Measurements from ENCODE around the gene HNRNPLL. TPM values are rescaled to one million over a fixed set of nuclear protein-coding genes. Genes with fewer than 3 reads are reported as not detected.
A peak's percentile ranks its signal among the peaks of the same experiment; 100 is the strongest.

Gene HNRNPLL
- total and polyA plus RNA-seq, 2 of the 13 experiments (the other 11 are each of a cell fraction or from before 2014, with no cell fraction given) = 49.4 to 103 TPM

DNA sequence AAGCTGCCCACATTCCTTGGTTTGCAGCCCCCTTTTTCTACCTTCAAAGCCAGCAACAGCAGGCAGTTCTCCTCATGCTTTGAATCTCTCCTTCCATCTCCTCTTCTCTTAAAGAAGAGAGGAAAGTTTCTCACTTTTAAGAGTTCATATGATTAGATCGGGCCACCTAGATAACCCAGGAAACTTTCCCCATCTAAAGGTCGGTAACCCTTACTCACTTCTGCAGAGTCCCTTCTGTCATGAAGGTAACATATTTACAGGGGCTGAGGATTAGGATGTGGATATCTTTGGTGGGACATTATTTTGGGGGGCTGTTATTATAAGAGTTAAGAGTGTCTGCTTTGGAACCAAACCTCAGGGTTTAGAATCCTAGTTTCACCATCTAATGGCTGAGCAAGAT lies 51.0 kb downstream of the HNRNPLL start:
- in situ Hi-C loops (cut with HindIII; ENCODE audit: extremely low pct_ligation_motif_present, low pct_unique_long_range_greater_than_20kb) (no loop called here), intact Hi-C loops (cut with micrococcal nuclease; ENCODE audit: unreplicated experiment) (no loop called here)
- Histone ChIP-seq H2AFZ (ENCODE audit: low read length) (no peak overlapping the region), H3K27ac (ENCODE audit: extremely low read length, insufficient read depth, low read length) (no peak overlapping the region), H3K36me3 (replicated peaks in 1 of 2; ENCODE audit: control insufficient read depth in 1 of 2, insufficient read depth in 2 of 2, low read length in 2 of 2) (peaks cover 0 to 2% of the 10 kb centered on the region in 2 experiments; a peak in 1 of 5 replicates), H3K4me2 (ENCODE audit: low read depth, low read length) (no peak overlapping the region), H3K4me3 (replicated peaks in 1 of 3; ENCODE audit: insufficient read depth in 1 of 3, low read depth in 2 of 3, low read length in 3 of 3) (no peak overlapping the region), H4K20me1 (ENCODE audit: insufficient read depth, low read length) (no peaks in the 10 kb centered on the region), H3K79me2 (ENCODE audit: insufficient read depth, low read length) (no peaks in the 10 kb centered on the region), H3K4me1 (ENCODE audit: insufficient read depth, low read length) (no peaks in the 10 kb centered on the region), H3K9me3 (ENCODE audit: low read length) (no peaks in the 10 kb centered on the region), H3K27me3 (ENCODE audit: control insufficient read depth in 1 of 2, insufficient read depth in 2 of 2, low read length in 2 of 2) (no peaks in the 10 kb centered on the region), H3K9ac (ENCODE audit: insufficient read depth, low read depth, low read length) (no peak overlapping the region)
- 100% methylated on average over 2 of the region's 2 CpGs for WGBS (ENCODE audit: low lambda C conversion rate)
- no peak for ATAC-seq
- TSS peak; percentile 3 for BruUV-seq (replicated peaks)
- ChIA-PET CTCF (ENCODE audit: low intra/inter-chr PET ratio, low total read pairs) (no interaction called here), POLR2A (no interaction called here)
- TF ChIP-seq RORA (CRISPR knock-in tag; IDR thresholded peaks at IDR 0.05) (no peak), POLR2G (IDR thresholded peaks at IDR 0.05; ENCODE audit: low read depth, low read length) (peak; percentile 48; the same call in 1 of the 2 replicates), RBM22 (optimal IDR thresholded peaks at IDR 0.05; ENCODE audit: low read length) (peak; percentile 57)
- no peak for DNase-seq (ENCODE audit: low spot score)
- FAIRE-seq = no peak

DNA sequence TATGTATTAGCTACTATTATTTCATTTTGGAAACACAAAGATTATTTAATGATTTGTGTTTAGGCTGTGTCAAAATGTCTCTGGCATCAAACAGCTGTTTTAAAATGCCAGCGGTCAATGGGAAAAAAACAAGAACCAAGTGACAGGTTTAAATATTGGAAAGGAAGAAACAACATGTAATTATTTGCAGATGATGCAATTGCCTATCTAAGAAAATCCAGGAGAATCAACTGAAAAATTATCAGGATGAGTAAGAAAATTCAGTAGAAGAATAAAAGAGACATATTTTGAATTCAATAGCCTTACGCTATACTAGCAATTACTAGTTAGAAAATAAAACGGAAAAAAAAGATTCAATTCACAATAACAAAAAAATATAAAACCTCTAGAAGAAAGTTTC lies 51.6 kb downstream of the HNRNPLL start:
- ChIA-PET POLR2A (no interaction called here), CTCF (ENCODE audit: low intra/inter-chr PET ratio, low total read pairs) (no interaction called here)
- Histone ChIP-seq H3K9ac (ENCODE audit: insufficient read depth, low read depth, low read length) (no peak overlapping the region), H3K36me3 (replicated peaks in 1 of 2; ENCODE audit: control insufficient read depth in 1 of 2, insufficient read depth in 2 of 2, low read length in 2 of 2) (peaks cover 0 to 2% of the 10 kb centered on the region in 2 experiments; a peak in 1 of 5 replicates), H3K79me2 (ENCODE audit: insufficient read depth, low read length) (no peaks in the 10 kb centered on the region), H3K9me3 (ENCODE audit: low read length) (no peaks in the 10 kb centered on the region), H3K4me2 (ENCODE audit: low read depth, low read length) (no peak overlapping the region), H3K4me3 (replicated peaks in 1 of 3; ENCODE audit: insufficient read depth in 1 of 3, low read depth in 2 of 3, low read length in 3 of 3) (no peak overlapping the region), H4K20me1 (ENCODE audit: insufficient read depth, low read length) (no peaks in the 10 kb centered on the region), H2AFZ (ENCODE audit: low read length) (no peak overlapping the region), H3K4me1 (ENCODE audit: insufficient read depth, low read length) (no peaks in the 10 kb centered on the region), H3K27ac (ENCODE audit: extremely low read length, insufficient read depth, low read length) (no peak overlapping the region), H3K27me3 (ENCODE audit: control insufficient read depth in 1 of 2, insufficient read depth in 2 of 2, low read length in 2 of 2) (no peaks in the 10 kb centered on the region)
- TF ChIP-seq ATF7 (IDR thresholded peaks at IDR 0.05) (0 out of 2 replicates have a peak, but pooled peaks have one; percentile 9), ATF7 (CRISPR knock-in tag; IDR thresholded peaks at IDR 0.05) (no peak), ZSCAN9 (CRISPR knock-in tag; IDR thresholded peaks at IDR 0.05; ENCODE audit: borderline replicate concordance) (no peak)
- in situ Hi-C loops (cut with HindIII; ENCODE audit: extremely low pct_ligation_motif_present, low pct_unique_long_range_greater_than_20kb) = no loop called here
- DNase-seq (ENCODE audit: low spot score) (no peak), FAIRE-seq (no peak), ATAC-seq (no peak)
- no TSS peak for BruUV-seq (replicated peaks)
- WGBS (ENCODE audit: low lambda C conversion rate) = 96% methylated on average over 3 of the region's 3 CpGs
- intact Hi-C loops (cut with micrococcal nuclease; ENCODE audit: unreplicated experiment) = no loop called here
